Caco-2 (cell line): Measurements from ENCODE around the gene SLC52A1. TPM values are rescaled to one million over a fixed set of nuclear protein-coding genes. Genes with fewer than 3 reads are reported as not detected.

Experiments
- BruUV-seq: library from RNA; stranded (reverse); fragments of 400-500 nt; replicated peaks from 2 replicates; lab custom pipeline; 2021; lab: Mats Ljungman, UMichigan
- CTCF ChIA-PET: fragments of 300-600 bp; sonication (Branson Sonifier 250); formaldehyde crosslinking; loops from one replicate; lab custom pipeline; 2022; ENCODE audit warnings: antibody characterized with exemption; lab: Charles Lee
- POLR2A ChIA-PET: fragments of 300-600 bp; sonication (Branson Sonifier 250); formaldehyde crosslinking; loops from one replicate; lab custom pipeline; 2022; ENCODE audit warnings: antibody characterized with exemption; lab: Charles Lee
- DNase-seq, 2 experiments: peaks; one replicate each; pipeline versions ENCODE4 v3.0.0 to v3.0.0-alpha.2; 2020 to 2022
- H3K27me3 ChIP-seq: replicated peaks from 2 replicates; pipeline ENCODE4 v1.6.0; 2011; ENCODE audit warnings: low read length; ENCODE audit not compliant: control insufficient read depth, insufficient read depth
- H3K36me3 ChIP-seq: 2 replicates; pipeline ENCODE4 v1.5.1; 2011; ENCODE audit warnings: low read length; ENCODE audit not compliant: control insufficient read depth, insufficient read depth
- H3K4me1 ChIP-seq: fragments of 250-450 bp; sonication (Bioruptor Pico); 2 replicates; pipeline ENCODE4 v1.5.1; 2020; ENCODE audit warnings: mild to moderate bottlenecking
- H3K4me3 ChIP-seq: 2 replicates; pipeline ENCODE4 v1.5.1; 2011; ENCODE audit warnings: low read depth, mild to moderate bottlenecking, control low read depth, low read length
- H3K9me3 ChIP-seq: fragments of 250-450 bp; sonication (Bioruptor Pico); 2 replicates; pipeline ENCODE4 v1.5.1; 2020; ENCODE audit warnings: mild to moderate bottlenecking, moderate library complexity
- H3K27ac Mint-ChIP-seq: one replicate; pipeline ENCODE4 v1.8.0; 2022; ENCODE audit warnings: mixed read lengths; ENCODE audit not compliant: unreplicated experiment
- H3K27me3 Mint-ChIP-seq: one replicate; pipeline ENCODE4 v1.8.0; 2022; ENCODE audit warnings: mixed read lengths; ENCODE audit not compliant: insufficient read depth, unreplicated experiment
- H3K36me3 Mint-ChIP-seq: one replicate; pipeline ENCODE4 v1.8.0; 2022; ENCODE audit warnings: mild to moderate bottlenecking, mixed read lengths; ENCODE audit not compliant: insufficient read depth, unreplicated experiment
- H3K4me1 Mint-ChIP-seq: one replicate; pipeline ENCODE4 v1.8.0; 2022; ENCODE audit warnings: low read depth, mixed read lengths; ENCODE audit not compliant: unreplicated experiment
- H3K4me3 Mint-ChIP-seq: one replicate; pipeline ENCODE4 v1.8.0; 2022; ENCODE audit warnings: mild to moderate bottlenecking, moderate library complexity, mixed read lengths; ENCODE audit not compliant: unreplicated experiment
- H3K9me3 Mint-ChIP-seq: one replicate; pipeline ENCODE4 v1.8.0; 2022; ENCODE audit warnings: mixed read lengths; ENCODE audit not compliant: unreplicated experiment
- intact Hi-C: fragments of 100-400 bp; cut with micrococcal nuclease; formaldehyde crosslinking; loops from one replicate; pipeline ENCODE4 v1.10.0; 2022; ENCODE audit not compliant: unreplicated experiment
- total RNA-seq: library from RNA; stranded (reverse); gene quantifications from 2 replicates; pipeline ENCODE4 v1.2.3, GENCODE V29; 2022
- TF ChIP-seq, protein P1 (sequence below), 2 experiments: fragments of 200-600 bp in 1 of 2; IDR thresholded peaks; 1 replicate in 1 of 2; 2 replicates in 1 of 2; pipeline versions ENCODE4 v1.5.1 to v1.8.0; 2011 to 2022; ENCODE audit warnings: antibody characterized with exemption in 1 of 2, control low read depth in 1 of 2, inconsistent platforms in 1 of 2, low read depth in 1 of 2, low read length in 1 of 2, mild to moderate bottlenecking in 1 of 2, moderate library complexity in 1 of 2; ENCODE audit not compliant: insufficient read depth in 1 of 2, severe bottlenecking in 1 of 2, unreplicated experiment in 1 of 2

SLC52A1 gene
- total RNA-seq, 1 experiment from 2014 or later, result not detected

DNA sequence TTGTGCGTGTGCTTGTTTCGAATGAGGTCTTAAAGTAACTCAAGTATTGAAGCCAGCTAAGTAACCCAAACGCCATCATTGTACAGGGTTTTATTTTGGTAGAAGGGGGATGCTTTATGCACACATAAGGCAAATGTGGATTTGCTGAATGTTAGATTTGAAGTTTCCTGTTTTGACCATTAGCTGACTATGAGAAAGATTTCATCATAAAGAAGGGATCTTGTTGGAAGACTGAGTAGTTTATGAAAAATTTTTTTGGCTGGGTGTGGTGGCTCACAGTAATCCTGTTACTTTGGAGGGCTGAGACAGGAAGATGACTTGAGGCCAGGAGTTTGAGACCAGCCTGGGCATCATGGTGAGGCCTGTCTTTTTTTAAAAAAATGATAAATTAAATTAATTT is 33.0 kb upstream of the SLC52A1 start:
- DNase-seq, result no peak
- BruUV-seq, result no TSS peak
- H3K27me3 ChIP-seq, result no peaks in the 10 kb centered on the region
- H3K4me3 Mint-ChIP-seq, result no peak overlapping the region
- H3K36me3 ChIP-seq, result no peaks in the 10 kb centered on the region
- ChIA-PET POLR2A (interaction anchor here (0.8 kb wide), 1 partner anchor 43 kb away, joined by 3 read pairs; no protein-coding TSS in a partner anchor), CTCF (no interaction called here)
- intact Hi-C loops, result no loop called here
- H3K4me1 Mint-ChIP-seq, result no peaks in the 10 kb centered on the region
- no peaks in the 10 kb centered on the region for H3K4me1 ChIP-seq
- H3K9me3 Mint-ChIP-seq, result no peaks in the 10 kb centered on the region
- TF ChIP-seq, protein P1, sequence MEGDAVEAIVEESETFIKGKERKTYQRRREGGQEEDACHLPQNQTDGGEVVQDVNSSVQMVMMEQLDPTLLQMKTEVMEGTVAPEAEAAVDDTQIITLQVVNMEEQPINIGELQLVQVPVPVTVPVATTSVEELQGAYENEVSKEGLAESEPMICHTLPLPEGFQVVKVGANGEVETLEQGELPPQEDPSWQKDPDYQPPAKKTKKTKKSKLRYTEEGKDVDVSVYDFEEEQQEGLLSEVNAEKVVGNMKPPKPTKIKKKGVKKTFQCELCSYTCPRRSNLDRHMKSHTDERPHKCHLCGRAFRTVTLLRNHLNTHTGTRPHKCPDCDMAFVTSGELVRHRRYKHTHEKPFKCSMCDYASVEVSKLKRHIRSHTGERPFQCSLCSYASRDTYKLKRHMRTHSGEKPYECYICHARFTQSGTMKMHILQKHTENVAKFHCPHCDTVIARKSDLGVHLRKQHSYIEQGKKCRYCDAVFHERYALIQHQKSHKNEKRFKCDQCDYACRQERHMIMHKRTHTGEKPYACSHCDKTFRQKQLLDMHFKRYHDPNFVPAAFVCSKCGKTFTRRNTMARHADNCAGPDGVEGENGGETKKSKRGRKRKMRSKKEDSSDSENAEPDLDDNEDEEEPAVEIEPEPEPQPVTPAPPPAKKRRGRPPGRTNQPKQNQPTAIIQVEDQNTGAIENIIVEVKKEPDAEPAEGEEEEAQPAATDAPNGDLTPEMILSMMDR (IDR thresholded peaks at IDR 0.05; ENCODE audit: insufficient read depth in 1 of 2, low read depth in 1 of 2, low read length in 1 of 2, severe bottlenecking in 1 of 2, unreplicated experiment in 1 of 2), result no peak
- H3K36me3 Mint-ChIP-seq, result peaks cover 6% of the 10 kb centered on the region
- H3K9me3 ChIP-seq, result no peaks in the 10 kb centered on the region
- H3K4me3 ChIP-seq, result no peak overlapping the region
- H3K27ac Mint-ChIP-seq, result no peak overlapping the region
- no peaks in the 10 kb centered on the region for H3K27me3 Mint-ChIP-seq

DNA sequence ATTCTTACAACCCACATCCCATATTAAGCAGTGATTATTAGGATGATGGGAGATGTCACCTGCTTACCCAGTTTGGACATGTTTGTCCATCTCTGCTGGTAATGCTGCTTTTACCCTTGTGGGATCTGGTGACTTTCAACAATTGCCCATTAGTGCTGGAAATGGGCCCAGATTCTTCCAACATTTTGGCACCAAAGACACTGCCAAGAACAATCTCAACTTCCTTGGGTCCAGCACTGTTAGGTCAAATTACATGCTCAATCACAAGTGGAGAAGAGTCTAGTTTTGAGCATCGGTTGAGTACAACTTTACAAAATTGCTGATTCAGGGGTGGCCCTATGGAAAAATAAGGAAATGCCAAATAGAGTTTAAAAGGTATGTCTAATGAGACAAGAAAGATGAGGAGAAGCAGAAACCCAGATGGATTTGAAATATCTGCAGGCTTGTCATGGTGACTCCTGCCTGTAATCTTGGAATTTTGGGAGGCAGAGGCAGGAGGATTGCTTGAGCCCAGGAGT is 30.1 kb upstream of the SLC52A1 start:
- POLR2A ChIA-PET, result no interaction called here
- Histone ChIP-seq H3K27me3 (no peaks in the 10 kb centered on the region), H3K4me3 (no peak overlapping the region), H3K36me3 (no peaks in the 10 kb centered on the region), H3K4me1 (no peaks in the 10 kb centered on the region), H3K9me3 (no peaks in the 10 kb centered on the region)
- Mint-ChIP-seq H3K36me3 (no peaks in the 10 kb centered on the region), H3K4me3 (no peak overlapping the region), H3K9me3 (no peaks in the 10 kb centered on the region), H3K27me3 (no peaks in the 10 kb centered on the region), H3K27ac (no peak overlapping the region), H3K4me1 (no peaks in the 10 kb centered on the region)
- TF ChIP-seq, protein P1 (IDR thresholded peaks at IDR 0.05; ENCODE audit: insufficient read depth in 1 of 2, low read depth in 1 of 2, low read length in 1 of 2, severe bottlenecking in 1 of 2, unreplicated experiment in 1 of 2), result no peak
- BruUV-seq, result no TSS peak
- CTCF ChIA-PET, result no interaction called here
- intact Hi-C loops, result no loop called here
- no peak for DNase-seq

DNA sequence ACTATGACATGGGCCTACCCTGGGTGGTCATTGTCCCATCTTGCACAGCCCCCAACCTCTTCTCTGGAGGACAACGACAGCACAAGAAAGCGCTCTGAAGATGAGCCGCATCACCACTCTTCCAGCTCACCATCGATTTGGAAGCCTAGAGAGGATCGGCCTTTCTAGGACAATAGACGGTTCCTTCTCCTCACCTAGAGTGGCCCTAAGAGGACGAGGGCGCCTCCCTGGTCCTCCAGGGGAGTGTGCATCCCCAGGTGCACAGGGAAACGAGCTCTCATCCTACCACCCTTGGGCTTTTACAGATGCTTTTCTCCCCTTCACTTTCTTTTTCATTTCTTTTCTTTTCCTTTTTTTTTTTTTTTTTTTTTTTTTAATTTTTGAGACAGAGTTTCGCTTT is 20.3 kb upstream of the SLC52A1 start:
- Histone ChIP-seq H3K9me3 (no peaks in the 10 kb centered on the region), H3K36me3 (no peaks in the 10 kb centered on the region), H3K4me1 (no peaks in the 10 kb centered on the region), H3K4me3 (no peak overlapping the region), H3K27me3 (no peaks in the 10 kb centered on the region)
- ChIA-PET POLR2A (no interaction called here), CTCF (no interaction called here)
- H3K27me3 Mint-ChIP-seq, result no peaks in the 10 kb centered on the region
- peak in 1 of 2 experiments; percentile 5 for DNase-seq
- peaks cover 6% of the 10 kb centered on the region for H3K36me3 Mint-ChIP-seq
- intact Hi-C loops, result no loop called here
- BruUV-seq, result no TSS peak
- H3K4me1 Mint-ChIP-seq, result no peaks in the 10 kb centered on the region
- no peak overlapping the region for H3K27ac Mint-ChIP-seq
- TF ChIP-seq, protein P1 (IDR thresholded peaks at IDR 0.05; ENCODE audit: insufficient read depth in 1 of 2, low read depth in 1 of 2, low read length in 1 of 2, severe bottlenecking in 1 of 2, unreplicated experiment in 1 of 2), result no peak
- H3K9me3 Mint-ChIP-seq, result no peaks in the 10 kb centered on the region
- no peak overlapping the region for H3K4me3 Mint-ChIP-seq
